ENCODE measurements around the gene TCEA2. TPM values are rescaled to one million over a fixed set of nuclear protein-coding genes. Genes with fewer than 3 reads are reported as not detected.
"Not testable (repeated sequence)": the region's sequence is repeated elsewhere in the genome, so short reads cannot be mapped to it uniquely, and the experiment has no call there.

TCEA2 gene
- polyA plus RNA-seq, 5 donors: 55.7 to 102 (median 79.6) TPM

GRCh38 chr20:64076061-64076997 is 13.3 kb downstream of the TCEA2 start:
- no peak for DNase-seq

DNA sequence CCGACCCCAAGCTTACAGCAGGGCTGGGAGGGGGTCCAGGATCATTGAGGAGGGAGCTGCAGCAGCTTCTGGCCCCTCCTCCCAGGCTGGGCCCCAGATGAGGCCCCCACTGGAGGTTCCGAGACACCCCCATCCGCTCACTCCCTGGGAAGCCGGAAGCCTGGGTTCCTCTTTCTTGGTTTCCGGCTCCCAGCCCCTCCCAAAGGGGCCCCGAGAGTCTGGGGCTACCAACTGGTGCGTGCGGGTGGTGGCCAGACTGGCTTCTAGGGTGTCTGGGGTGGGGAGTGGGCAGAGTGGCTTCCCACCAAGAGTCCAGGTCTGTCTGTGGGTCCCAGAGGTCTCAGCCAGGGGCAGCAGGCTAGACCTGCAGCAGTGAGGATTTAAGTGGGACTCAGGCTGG is 14.1 kb downstream of the TCEA2 start:
- no peak for DNase-seq

DNA sequence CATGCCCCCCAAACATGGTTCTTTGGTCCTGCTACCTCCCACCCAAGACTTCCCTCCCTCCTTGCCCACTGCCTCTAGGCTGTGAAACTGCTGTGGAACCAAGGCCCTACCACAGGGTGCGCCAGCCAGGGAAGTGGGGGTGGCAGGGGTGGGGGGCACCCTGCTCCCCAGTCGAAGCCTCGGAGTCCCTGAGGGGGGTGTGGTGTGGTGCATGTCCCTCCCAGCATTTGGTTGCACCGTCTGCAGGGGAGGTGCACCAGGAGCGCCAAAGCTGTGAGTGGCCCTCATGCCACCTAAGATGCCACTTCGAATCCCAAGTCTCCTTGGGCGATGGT is 14.5 kb downstream of the TCEA2 start:
- no peak for DNase-seq

GRCh38 chr20:64077876-64078551 is 15.0 kb downstream of the TCEA2 start:
- DNase-seq: no peak

DNA sequence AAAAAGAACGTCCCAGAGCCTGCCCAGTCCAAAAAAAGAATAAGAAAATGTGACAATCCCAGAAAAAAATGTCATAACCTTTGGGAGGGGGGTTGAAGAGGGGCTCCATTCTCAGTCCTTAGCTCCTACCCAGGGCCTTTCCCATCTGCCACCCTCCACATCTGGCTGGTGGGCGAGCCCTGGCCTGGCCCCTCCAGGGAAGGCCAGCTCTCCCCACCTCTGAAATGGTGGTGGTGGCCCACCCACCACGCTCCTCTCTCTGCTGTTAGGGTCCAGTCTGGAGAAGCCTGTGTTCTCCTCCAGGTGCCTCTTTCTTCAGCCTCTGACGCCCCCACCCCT is 15.9 kb downstream of the TCEA2 start:
- no peak for DNase-seq

DNA sequence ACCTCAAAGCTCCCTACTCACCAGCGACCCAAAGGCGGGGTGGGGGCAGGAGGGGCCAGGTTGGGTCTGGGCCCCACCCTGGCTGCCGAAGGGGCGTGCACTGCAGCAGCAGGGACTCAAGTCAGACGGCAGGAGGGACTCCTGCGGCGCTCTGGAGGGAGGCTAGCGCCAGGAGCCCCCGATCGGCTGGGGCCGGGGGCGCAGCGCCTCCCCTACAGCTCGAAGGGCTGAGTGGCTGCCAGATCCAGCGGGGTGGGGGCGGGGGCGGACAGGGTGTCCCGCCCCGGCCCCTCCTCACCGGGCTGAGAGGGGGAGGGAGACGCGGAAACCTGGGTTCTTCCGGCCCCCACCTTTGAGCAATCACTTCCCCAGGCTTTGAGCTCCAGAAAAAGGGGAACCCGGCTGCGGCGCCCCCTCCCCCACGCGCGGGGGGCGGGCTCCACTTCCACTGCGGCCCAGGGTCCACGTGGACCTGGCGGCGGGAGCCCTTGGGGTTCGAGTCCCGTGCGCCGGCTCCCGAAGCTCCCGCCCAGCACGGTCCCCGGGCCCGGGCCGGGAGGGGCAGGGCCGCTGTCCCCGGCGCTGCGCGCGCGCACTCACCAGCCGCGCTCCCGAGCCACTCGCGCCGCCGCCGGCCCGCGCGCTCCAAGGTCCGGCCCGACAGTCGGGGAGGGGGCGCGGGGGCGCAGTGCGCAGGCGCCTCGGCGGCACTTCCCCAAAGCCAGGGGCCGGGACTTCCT is 16.4 kb downstream of the TCEA2 start, which contains the start of gene RGS19:
Gene RGS19 (minus strand): TSS at position 246 of the 740 bp plus-strand sequence. CDS start 2,632 bp downstream, outside the sequence.
- peak; percentile 76 to 79 for DNase-seq

DNA sequence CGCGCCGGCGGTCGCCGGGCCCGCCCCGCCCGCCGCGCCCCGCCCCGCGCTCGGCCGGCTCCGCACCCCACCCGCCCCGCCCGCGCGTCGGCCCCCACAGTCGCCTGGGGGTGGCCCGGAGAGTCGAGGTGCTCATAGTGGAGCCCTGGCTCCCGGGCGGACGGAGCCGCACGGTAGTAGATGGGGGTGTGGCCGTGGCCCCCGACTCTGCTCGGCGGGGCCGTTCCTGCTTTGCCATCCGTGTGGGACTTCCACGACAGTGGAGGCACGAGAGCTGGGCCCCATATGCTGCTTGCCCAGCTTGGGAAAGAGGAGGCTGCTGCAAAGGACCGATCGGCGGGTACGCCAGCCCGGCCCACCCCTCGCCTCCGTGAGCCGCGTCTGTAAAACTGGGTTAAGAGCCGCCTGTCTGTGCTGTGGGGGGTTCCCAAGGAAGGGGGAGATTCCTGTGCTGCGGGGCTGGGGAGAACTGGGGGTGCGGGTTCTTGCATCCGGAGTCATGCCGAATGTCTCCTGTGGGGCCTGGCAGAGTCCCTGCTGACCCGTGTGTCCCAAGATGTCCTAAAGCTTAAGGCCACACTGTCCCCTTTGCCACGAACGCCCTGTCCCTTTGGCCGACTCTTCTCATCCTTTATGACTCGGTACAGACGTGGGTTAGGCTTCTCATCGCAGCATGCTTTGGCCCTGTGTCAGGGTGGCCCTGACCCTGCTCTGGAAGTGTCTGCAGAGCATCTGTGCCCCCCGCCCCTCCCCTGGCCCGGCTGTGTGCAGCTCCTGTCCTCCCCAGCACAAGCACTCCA is 17.2 kb downstream of the TCEA2 start, which contains the start of gene OPRL1:
Gene OPRL1 (plus strand): TSS at position 70 of the 800 bp plus-strand sequence. CDS start 12,639 bp downstream, outside the sequence.
- DNase-seq: no peak

DNA sequence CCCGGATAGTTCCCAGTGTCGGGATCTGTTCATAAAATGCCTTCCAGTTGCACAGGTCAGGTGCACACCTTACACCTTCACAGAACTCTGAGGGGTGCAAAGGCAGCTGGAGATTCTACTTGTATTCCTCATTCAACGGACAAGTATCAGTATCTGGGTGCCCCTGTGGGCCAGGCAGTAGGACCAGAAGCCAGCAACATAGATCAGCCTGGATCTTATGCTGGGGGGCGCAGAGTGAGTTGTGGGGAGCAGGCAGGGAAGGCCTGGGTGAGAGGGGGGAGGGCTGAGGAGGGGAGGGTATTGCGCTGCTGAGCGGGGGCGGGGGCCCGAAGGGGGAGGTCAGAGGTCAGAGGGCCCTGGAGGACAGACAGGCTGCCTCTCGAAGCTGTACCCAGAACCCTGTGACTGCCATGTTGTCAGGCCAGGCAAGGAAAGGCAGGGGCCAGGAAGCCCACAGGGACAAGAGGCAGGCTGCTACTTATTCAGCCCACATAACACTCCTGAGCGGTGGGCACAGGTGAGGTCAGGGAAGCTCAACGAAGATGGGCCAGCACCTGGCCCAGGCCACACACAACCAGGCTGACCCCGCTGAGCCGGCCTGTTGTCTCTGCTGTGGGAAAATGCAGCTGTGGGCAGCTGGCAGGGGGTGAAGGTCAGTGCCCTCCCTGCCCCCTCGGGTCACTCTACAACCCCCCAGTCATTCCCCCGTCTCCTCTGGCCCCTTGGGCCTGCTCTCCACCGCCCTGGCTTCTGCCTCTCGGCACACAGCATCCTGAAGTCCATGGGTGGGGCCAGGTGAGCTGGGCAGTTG is 18.0 kb downstream of the TCEA2 start:
- no peak for DNase-seq

GRCh38 chr20:64081624-64081964 is 18.6 kb downstream of the TCEA2 start:
- no peak for DNase-seq

DNA sequence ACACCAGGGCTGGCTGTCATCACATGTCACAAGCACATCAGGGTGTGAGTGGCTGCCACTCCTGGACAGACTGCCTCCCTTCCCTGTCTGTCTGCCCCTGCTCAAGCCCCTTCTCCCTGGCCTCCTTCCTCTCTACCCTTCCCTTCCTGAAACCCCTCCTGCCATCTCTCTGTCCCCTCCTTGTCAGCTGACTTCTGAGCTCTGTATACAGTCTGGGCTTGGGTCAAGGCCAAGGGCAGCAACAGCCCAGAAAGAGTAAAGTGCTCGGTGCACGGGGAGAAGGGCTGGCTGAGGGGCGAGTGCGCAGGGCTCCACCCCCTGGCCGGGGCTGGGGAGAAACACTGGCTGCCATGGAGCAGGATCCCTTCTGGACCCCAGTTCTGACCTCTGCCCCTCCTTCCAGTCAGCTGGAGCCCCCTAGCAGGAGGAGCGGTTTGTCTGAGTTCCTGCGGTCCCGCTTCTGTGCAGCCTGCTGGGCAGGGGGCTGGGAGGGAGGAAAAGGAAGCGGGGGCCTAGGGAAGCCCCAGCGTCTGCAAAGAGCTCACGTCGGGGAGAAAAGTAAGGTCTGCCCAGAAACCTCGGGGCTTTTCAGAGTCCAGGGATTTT is 19.2 kb downstream of the TCEA2 start:
- no peak for DNase-seq

DNA sequence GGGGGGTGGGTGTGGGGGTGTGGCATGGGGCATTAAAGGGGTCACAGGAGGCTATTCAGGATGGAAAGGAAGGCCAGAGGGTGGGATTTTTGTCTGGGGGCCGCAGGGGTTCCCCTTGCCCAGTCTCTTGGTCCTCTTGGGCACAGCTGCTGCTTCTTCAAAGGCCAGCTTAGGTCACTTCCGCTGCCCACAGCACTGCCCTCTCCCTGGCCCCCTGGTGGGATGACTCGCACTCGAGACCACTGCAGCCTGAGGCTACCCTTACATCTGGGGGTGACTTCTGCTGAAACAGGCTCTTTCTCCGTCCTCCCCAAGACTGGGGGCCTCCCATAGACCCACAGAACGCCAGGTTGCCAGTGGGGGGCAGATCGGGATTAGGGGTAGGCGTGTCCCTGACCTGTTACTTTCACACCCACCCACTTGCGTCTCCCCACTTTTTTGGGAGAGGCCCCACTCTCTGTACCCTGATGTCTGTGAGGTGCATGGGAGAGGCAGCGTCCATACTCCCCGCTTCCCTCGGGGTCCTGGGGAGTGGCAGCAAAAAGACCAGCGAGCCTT is 19.9 kb downstream of the TCEA2 start:
- no peak for DNase-seq

- DNase-seq: peak; percentile 63 to 69
These were observed 20.4 kb downstream of the TCEA2 start for GRCh38 chr20:64083378-64083803.

DNA sequence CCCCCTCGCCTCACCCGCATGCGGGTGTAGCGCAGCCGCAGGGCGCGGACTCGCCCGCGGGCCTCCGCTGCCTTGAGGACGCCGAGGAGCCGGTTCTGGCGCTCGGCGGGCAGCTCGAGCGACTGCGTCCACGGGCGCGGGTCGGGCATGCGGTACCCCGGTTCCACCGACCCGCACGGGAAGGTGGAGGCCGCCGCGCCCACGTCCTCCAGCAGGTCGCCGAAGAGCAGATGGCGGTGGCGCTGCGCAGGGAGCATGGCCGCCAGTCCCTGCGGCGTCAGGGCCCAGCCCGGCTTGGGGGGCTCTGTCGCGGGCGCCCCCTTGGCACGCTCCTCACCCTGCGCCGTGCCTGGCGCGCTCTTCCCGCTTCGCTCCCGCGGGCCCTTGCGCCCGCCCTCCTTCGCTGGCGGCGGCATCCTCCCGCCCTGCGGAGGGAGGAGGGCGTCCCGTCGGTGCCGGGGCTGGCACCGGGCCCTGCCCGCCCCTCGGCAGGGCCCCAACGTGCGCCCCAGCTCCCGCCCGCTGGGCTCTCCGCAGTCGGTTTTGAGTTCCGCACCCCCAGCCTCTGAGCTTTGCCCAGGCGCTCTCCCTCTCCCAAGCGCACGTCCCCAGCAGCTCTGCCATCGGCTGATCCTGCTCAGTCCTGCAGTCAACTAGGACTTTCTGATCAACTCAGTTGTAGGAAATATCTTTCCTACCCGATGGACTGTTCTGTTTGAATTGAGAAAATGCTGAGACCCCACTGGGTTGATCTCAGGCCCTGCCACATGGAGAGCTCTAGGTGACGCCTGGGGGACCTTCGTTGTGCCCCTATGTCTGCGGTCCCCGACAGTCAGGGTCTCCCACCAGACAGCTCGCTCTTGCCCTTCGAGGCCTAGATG is 21.0 kb downstream of the TCEA2 start, which contains the start of gene LKAAEAR1:
Gene LKAAEAR1 (minus strand): TSS at position 595 of the 881 bp plus-strand sequence. CDS start 179 bp downstream, at position 416.
- no peak for DNase-seq

DNA sequence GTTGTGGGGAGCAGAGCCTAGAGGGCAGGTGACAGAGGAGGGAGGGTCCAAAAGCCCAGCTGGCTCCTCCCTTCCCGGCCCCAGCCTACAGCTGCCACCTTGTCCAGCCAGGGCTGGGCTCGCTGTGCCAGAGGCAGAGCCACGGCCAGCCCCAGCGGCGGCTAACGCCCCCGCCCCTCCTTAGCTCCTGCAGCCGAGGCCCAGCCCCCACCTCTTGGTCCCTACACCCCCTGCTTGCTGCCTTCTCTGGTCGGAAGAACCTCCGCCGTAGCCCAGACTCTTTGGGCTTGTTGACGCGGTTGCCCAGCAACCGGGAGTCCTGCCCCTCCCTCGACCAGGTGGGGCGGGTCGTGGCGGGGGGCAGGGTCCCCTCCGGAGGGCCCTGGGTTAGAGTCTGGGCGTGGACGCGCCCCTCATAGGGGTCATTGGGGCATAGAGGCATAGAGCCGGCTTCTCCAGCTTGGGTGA is 21.7 kb downstream of the TCEA2 start:
- DNase-seq: no peak

GRCh38 chr20:64086801-64087200 is 23.8 kb downstream of the TCEA2 start:
- DNase-seq: no peak

GRCh38 chr20:64087226-64087825 is 24.3 kb downstream of the TCEA2 start:
- DNase-seq: not testable (repeated sequence)

GRCh38 chr20:64088586-64088985 is 25.6 kb downstream of the TCEA2 start:
- DNase-seq: not testable (repeated sequence)

GRCh38 chr20:64090165-64090564 is 27.2 kb downstream of the TCEA2 start:
- DNase-seq: no peak
